Stimulated activated CD8-positive, alpha-beta memory T cell treated with anti-CD3 and anti-CD28 coated beads, Interleukin-4, amount 100 ng/mL, for 4 hours (primary cell): Measurements from ENCODE around the gene CACNA1B.
"Not testable (repeated sequence)": the region's sequence is repeated elsewhere in the genome, so short reads cannot be mapped to it uniquely, and the experiment has no call there.

Experiments
- DNase-seq, 2 donors: peaks; one replicate each; pipeline ENCODE4 v3.0.0-alpha.2; 2020; ENCODE audit warnings: low read depth in 2 of 2, low spot score in 1 of 2

CACNA1B gene

GRCh38 chr9:137865581-137866145 is 11.9 kb upstream of the CACNA1B start:
- DNase-seq: no peak

GRCh38 chr9:137866226-137867141 is 11.1 kb upstream of the CACNA1B start:
- DNase-seq: no peak

GRCh38 chr9:137870432-137870831 is 7.2 kb upstream of the CACNA1B start:
- no peak for DNase-seq

- DNase-seq: no peak
Observed at GRCh38 chr9:137872296-137872695, 5.3 kb upstream of the CACNA1B start.

- DNase-seq: no peak
Observed at GRCh38 chr9:137873408-137873807, 4.2 kb upstream of the CACNA1B start.

GRCh38 chr9:137873858-137874362 is 3.7 kb upstream of the CACNA1B start:
- DNase-seq: no peak

- no peak for DNase-seq
Observed at GRCh38 chr9:137875354-137875753, 2.2 kb upstream of the CACNA1B start.

GRCh38 chr9:137875846-137876245 is 1.7 kb upstream of the CACNA1B start:
- DNase-seq: no peak

- DNase-seq: no peak
Observed at GRCh38 chr9:137876269-137876668, 1.3 kb upstream of the CACNA1B start.

- no peak for DNase-seq
Observed at GRCh38 chr9:137876781-137877386, 698 bp upstream of the CACNA1B start.

- no peak for DNase-seq
Observed at GRCh38 chr9:137878146-137878941, 762 bp downstream of the CACNA1B start.

GRCh38 chr9:137879052-137879451 is 1.5 kb downstream of the CACNA1B start:
- DNase-seq: no peak

GRCh38 chr9:137879566-137880150 is 2.1 kb downstream of the CACNA1B start:
- DNase-seq: no peak

- no peak for DNase-seq
Observed at GRCh38 chr9:137880160-137880975, 2.8 kb downstream of the CACNA1B start.

GRCh38 chr9:137880976-137881530 is 3.5 kb downstream of the CACNA1B start:
- no peak for DNase-seq

- DNase-seq: no peak
Observed at GRCh38 chr9:137881591-137882505, 4.3 kb downstream of the CACNA1B start.

- DNase-seq: no peak
Observed at GRCh38 chr9:137882506-137882821, 4.9 kb downstream of the CACNA1B start.

GRCh38 chr9:137883977-137884376 is 6.4 kb downstream of the CACNA1B start:
- not testable (repeated sequence) for DNase-seq

- DNase-seq: not testable (repeated sequence)
Observed at GRCh38 chr9:137884547-137884946, 7.0 kb downstream of the CACNA1B start.
